ENCODE data around the gene MMP28. TPM values are rescaled to one million over a fixed set of nuclear protein-coding genes. Genes with fewer than 3 reads are reported as not detected.

Gene MMP28
- total RNA-seq (2014; rRNA removed; shearing (Covaris generic)): 0.18 and 0.25 TPM in 2 replicates

- DNase-seq (ENCODE audit: low spot score): peak; percentile 47
Observed at GRCh38 chr17:35795007-35795870, at the start of gene MMP28. Gene MMP28, minus strand, starts transcription at chr17:35795641. Its CDS starts 264 bp downstream, at chr17:35795377.

DNA sequence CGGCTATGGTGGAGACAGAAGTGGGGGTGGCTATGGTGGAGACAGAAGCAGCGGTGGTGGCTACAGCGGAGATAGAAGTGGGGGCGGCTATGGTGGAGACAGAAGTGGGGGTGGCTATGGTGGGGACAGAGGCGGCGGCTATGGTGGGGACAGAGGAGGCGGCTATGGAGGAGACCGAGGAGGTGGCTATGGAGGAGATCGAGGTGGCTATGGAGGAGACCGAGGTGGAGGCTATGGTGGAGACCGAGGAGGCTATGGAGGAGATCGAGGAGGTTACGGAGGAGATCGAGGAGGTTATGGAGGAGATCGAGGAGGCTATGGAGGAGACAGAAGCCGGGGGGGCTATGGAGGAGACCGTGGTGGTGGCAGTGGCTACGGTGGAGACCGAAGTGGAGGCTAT is 49.1 kb upstream of the MMP28 start:
- no peak for DNase-seq (ENCODE audit: low spot score)

DNA sequence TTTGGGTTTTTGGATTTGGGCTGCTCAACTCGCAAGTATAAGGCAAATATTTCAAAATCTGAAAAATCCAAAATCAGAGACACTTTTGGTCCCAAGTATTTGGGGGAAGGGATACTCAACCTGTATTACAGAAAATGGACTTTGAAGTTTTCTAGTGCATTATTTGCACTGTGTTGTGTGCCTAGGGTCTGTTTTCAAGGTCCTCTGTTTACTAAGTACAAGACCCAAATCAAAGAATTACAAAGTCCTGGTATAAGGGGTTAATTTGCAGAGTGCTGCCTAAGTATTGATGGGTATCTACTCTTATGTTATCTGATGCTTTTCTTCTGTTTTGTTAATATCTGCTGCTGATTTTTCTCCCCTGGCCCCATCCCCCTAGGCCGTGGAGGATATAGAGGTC is 48.3 kb upstream of the MMP28 start:
- no peak for DNase-seq (ENCODE audit: low spot score)

DNA sequence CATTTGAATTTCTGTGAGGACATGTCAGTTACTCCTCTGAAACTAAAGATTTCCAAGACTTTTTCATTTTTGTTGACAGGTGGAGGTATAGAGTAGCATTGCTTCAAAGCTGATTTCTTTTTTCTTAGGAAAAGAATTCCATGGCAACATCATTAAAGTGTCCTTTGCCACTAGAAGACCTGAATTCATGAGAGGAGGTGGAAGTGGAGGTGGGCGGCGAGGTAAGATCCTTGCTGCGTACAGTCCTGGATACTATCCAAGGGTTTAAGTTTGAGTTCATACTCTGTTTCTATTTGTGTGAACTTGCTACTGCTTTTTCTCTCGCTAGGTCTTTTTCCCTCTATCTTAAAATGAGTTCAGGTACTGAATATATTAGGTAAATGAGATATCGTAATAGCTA is 46.8 kb upstream of the MMP28 start:
- DNase-seq (ENCODE audit: low spot score): no peak

GRCh38 chr17:35841505-35841904 is 46.1 kb upstream of the MMP28 start:
- no peak for DNase-seq (ENCODE audit: low spot score)

GRCh38 chr17:35841101-35841500 is 45.7 kb upstream of the MMP28 start:
- no peak for DNase-seq (ENCODE audit: low spot score)

DNA sequence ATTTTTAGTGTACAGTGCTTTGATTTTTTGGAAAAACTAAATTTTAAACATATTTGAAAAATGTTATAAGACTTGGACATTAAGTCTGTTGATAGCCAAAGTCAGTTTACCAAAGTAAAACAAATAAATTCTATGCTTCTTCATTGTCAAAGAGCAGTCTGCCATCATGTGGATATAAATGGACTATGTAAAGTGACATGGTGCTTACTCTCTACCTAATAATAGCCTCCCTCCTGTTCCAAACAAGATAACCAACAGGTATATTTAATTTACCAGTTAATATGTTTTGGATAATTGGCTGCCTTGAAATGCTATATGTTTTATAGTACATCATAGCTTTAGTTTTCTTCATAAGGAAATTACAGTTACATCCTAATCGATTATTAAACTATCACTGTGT is 29.8 kb upstream of the MMP28 start:
- DNase-seq (ENCODE audit: low spot score): no peak

GRCh38 chr17:35821308-35821707 is 25.9 kb upstream of the MMP28 start:
- no peak for DNase-seq (ENCODE audit: low spot score)

DNA sequence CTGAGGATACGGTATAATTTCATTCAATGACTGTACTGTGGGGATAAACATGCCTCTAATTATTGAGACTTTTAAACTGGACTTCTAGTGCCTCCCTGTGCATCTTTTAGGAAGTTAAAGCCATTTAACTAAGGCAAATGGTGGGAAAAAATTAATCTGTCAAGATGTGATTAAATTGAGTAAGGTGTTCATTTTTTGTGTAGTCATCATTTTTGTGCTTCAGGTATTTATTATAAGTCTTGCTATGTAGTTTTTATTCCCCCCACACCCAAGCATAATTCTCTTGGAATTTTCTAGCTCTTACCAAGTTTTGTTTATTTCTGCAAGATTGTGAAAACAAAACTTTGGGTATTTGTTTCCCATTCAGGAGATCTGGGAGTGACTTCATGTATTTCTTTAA is 24.0 kb upstream of the MMP28 start:
- no peak for DNase-seq (ENCODE audit: low spot score)

GRCh38 chr17:35817196-35817595 is 21.8 kb upstream of the MMP28 start:
- no peak for DNase-seq (ENCODE audit: low spot score)

DNA sequence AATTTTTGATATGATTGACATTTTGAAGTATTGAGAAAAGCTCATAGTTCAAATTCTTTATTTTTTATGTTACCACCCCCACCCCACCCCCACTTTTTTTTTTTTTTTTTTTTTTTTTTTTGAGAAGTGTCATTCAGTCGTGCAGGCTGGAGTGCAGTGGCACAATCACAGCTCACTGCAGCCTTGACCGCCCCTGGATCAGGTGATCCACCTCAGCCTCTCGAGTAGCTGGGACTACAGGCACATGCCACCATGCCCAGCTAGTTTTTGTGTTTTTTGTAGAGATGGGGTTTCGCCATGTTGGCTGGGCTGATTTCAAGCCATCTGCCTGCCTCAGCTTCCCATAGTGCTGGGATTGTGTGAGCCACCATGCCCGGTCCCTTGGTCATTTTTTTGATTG is 21.3 kb upstream of the MMP28 start:
- no peak for DNase-seq (ENCODE audit: low spot score)

DNA sequence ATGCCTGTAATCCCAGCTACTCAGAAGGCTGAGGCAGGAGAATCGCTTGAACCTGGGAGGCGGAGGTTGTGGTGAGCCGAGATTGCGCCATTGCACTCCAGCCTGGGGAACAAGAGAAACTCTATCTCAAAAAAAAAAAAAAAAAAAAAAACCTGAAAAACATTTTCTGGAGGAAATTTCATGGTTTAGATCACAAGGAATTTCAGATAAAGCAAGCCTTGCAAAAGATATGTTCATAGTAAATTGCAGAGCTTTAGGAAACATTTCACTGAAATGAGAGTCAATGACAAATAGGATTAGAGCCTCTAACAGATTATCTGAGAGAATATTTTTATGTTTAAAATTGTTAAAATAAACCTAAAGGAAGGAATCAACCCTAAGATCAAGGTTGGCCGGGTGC is 17.0 kb upstream of the MMP28 start:
- no peak for DNase-seq (ENCODE audit: low spot score)

DNA sequence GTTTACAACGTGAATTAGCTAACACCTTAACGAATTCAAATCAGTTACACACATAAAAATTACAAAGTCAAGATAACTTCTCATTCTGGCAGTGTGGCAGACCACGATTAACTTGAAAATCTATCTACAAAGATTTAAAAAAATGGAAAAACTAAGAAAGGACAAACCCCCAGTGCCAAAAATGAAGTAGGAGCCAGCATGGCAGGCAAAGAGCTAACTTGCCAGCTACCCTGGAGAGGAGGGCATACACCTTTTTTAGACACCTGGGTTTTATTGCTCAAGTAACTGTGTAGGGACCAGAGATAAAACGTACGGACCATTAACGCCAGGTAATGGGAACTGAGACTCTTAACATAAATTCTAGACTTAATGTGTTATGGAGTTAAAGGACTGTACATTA is 16.3 kb upstream of the MMP28 start:
- DNase-seq (ENCODE audit: low spot score): no peak

DNA sequence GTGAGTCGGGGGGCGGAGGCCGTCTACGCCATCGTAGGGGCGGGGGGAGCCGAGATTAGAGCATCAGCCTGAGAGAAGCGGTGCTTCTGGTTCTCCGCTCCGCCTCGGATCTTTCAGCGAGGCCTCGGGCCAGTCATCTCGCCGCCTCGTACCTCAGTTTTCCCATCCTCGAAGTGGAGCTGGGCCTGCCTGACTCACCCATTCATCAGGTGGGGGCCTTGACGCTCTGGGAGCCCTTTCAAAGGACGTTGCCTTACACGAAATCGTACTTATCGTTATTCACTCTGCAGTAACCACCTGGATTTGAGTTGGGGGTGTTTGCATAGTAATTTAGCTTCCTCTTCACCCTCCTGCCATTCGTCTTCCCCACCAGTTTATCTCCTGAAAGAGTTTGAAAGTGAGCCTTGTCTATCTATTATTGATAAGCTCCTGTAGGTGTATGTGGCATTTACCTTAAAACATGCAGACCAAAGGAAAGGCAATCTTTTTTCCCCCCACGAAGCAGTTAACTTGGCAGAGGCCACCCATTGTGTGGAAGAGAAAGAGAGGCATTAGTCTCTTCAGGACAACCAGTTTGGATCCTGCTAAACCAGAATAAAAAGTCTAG is 14.5 kb upstream of the MMP28 start:
- peak; percentile 56 for DNase-seq (ENCODE audit: low spot score)

- DNase-seq (ENCODE audit: low spot score): peak; percentile 100
Observed at GRCh38 chr17:35808962-35809854, 13.8 kb upstream of the MMP28 start, which contains the start of gene TAF15. Gene TAF15, plus strand, starts transcription at chr17:35809484. Its CDS starts 86 bp downstream, at chr17:35809570.

- peak; percentile 30 for DNase-seq (ENCODE audit: low spot score)
Observed at GRCh38 chr17:35808240-35808961, 13.0 kb upstream of the MMP28 start.

- no peak for DNase-seq (ENCODE audit: low spot score)
Observed at GRCh38 chr17:35807371-35808144, 12.1 kb upstream of the MMP28 start.

DNA sequence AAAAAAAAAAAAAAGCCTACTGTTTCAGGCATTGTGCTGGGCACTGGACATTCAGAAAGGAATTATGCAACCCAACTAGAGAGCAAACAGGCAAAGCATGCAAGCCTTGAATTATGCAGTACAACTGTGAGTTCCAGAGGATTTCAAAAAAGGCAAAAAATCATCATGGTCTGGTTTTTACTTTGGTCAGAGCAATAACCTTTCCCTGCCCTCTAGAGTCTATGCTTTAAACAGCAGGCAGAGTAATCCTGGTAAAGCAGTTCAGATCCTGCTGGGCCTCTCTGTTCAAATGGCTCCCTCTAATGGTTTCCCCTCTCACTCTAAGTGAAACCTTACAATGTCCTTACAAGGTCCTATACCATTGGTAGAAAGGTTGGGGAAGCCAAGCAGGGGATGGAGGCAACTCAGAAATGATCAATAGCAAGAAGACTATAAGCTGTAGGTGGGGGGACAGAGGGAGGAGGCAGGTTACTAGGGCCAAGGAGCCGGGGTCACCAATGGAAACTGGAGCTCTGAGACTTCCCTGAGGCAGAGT is 9.3 kb upstream of the MMP28 start:
- DNase-seq (ENCODE audit: low spot score): peak; percentile 96

- no peak for DNase-seq (ENCODE audit: low spot score)
Observed at GRCh38 chr17:35801583-35802224, 6.3 kb upstream of the MMP28 start.

DNA sequence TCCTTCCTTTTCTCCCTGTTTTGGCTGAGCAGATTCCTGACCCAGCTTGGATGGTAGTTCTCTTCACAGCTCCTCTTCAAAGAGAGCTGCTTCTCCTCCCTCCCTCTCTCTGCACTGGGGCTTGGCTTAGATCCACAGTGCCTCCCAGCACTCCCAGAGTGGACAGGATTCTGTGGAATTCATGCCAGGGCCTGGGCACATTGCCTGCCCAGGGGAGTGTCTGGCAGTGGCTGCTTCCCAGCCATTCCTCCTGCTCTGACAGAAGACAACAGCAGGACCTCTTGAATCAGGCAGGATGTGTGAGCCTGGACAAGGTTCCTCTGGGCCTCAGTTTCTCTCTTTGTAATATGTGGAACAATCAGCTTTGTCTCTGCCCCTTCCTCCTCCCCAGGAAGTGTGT is 4.5 kb upstream of the MMP28 start:
- DNase-seq (ENCODE audit: low spot score): no peak
